Measurements from ENCODE around the gene NFKBIA. TPM values are rescaled to one million over a fixed set of nuclear protein-coding genes. Genes with fewer than 3 reads are reported as not detected.

Gene NFKBIA
- total and polyA plus RNA-seq, 4 donors, result 46.9 to 204 (median 86.3) TPM

GRCh38 chr14:35387219-35387618 lies 17.3 kb downstream of the NFKBIA start:
- Histone ChIP-seq H3K4me1 (ENCODE audit: control insufficient read depth in 4 of 4, insufficient read depth in 4 of 4, low read length in 3 of 4) (peaks cover 0 to 8% (median 7%) of the 10 kb centered on the region in 4 donors), H3K27me3 (ENCODE audit: control insufficient read depth in 4 of 4, insufficient read depth in 4 of 4, low read length in 3 of 4) (no peaks in the 10 kb centered on the region), H3K9ac (ENCODE audit: low read depth in 1 of 2, low read length in 2 of 2) (no peak overlapping the region), H3K4me3 (ENCODE audit: low read depth in 1 of 3, low read length in 3 of 3) (no peak overlapping the region), H3K36me3 (ENCODE audit: control insufficient read depth in 4 of 4, insufficient read depth in 3 of 4, low read depth in 1 of 4, low read length in 3 of 4) (no peaks in the 10 kb centered on the region), H3K27ac (ENCODE audit: low read depth in 1 of 2, low read length in 2 of 2) (no peak overlapping the region), H3K9me3 (ENCODE audit: control insufficient read depth in 4 of 4, low read length in 3 of 4) (no peaks in the 10 kb centered on the region)
- TF ChIP-seq GABPA (IDR thresholded peaks at IDR 0.05 in 1 of 2, conservative IDR thresholded peaks at IDR 0.05 in 1 of 2) (no peak), EGR1 (IDR thresholded peaks at IDR 0.05; ENCODE audit: low read depth in 2 of 2) (no peak), SP1 (IDR thresholded peaks at IDR 0.05) (no peak)
- 97% methylated on average over 7 of the region's 7 CpGs for WGBS
- no peak for DNase-seq (ENCODE audit: low spot score)

- Histone ChIP-seq H3K27me3 (ENCODE audit: control insufficient read depth in 4 of 4, insufficient read depth in 4 of 4, low read length in 3 of 4) (no peaks in the 10 kb centered on the region), H3K27ac (ENCODE audit: low read depth in 1 of 2, low read length in 2 of 2) (no peak overlapping the region), H3K36me3 (ENCODE audit: control insufficient read depth in 4 of 4, insufficient read depth in 3 of 4, low read depth in 1 of 4, low read length in 3 of 4) (no peaks in the 10 kb centered on the region), H3K4me1 (ENCODE audit: control insufficient read depth in 4 of 4, insufficient read depth in 4 of 4, low read length in 3 of 4) (peaks cover 0 to 8% (median 7%) of the 10 kb centered on the region in 4 donors), H3K4me3 (ENCODE audit: low read depth in 1 of 3, low read length in 3 of 3) (no peak overlapping the region), H3K9me3 (ENCODE audit: control insufficient read depth in 4 of 4, low read length in 3 of 4) (no peaks in the 10 kb centered on the region), H3K9ac (ENCODE audit: low read depth in 1 of 2, low read length in 2 of 2) (no peak overlapping the region)
- no peak for DNase-seq (ENCODE audit: low spot score)
- WGBS, result 89% methylated on average over 12 of the region's 12 CpGs
- TF ChIP-seq FOXA2 (IDR thresholded peaks at IDR 0.05) (no peak), CTCF (IDR thresholded peaks at IDR 0.05; ENCODE audit: low read depth, low read length, missing input control) (no peak), RAD21 (IDR thresholded peaks at IDR 0.05) (no peak), EGR1 (IDR thresholded peaks at IDR 0.05; ENCODE audit: low read depth in 2 of 2) (no peak), JUND (IDR thresholded peaks at IDR 0.05) (no peak), GABPA (IDR thresholded peaks at IDR 0.05 in 1 of 2, conservative IDR thresholded peaks at IDR 0.05 in 1 of 2) (no peak), ZBTB33 (IDR thresholded peaks at IDR 0.05) (no peak)
These were observed 17.9 kb downstream of the NFKBIA start for GRCh38 chr14:35386673-35387125.

GRCh38 chr14:35385042-35385839 lies 19.3 kb downstream of the NFKBIA start:
- H3K27ac ChIP-seq (ENCODE audit: low read depth in 1 of 2, low read length in 2 of 2), result peak overlapping the region; percentile 79
- 66% methylated on average over 15 of the region's 15 CpGs for WGBS

More at GRCh38 chr14:35385042-35385839, 19.3 kb downstream of the NFKBIA start:
- H3K4me1 ChIP-seq (ENCODE audit: control insufficient read depth in 4 of 4, insufficient read depth in 4 of 4, low read length in 3 of 4), result peaks cover 0 to 8% (median 7%) of the 10 kb centered on the region in 4 donors
- H3K4me3 ChIP-seq (ENCODE audit: low read depth in 1 of 3, low read length in 3 of 3), result no peak overlapping the region
- H3K36me3 ChIP-seq (ENCODE audit: control insufficient read depth in 4 of 4, insufficient read depth in 3 of 4, low read depth in 1 of 4, low read length in 3 of 4), result no peaks in the 10 kb centered on the region
- DNase-seq (ENCODE audit: low spot score), result no peak
- no peaks in the 10 kb centered on the region for H3K27me3 ChIP-seq (ENCODE audit: control insufficient read depth in 4 of 4, insufficient read depth in 4 of 4, low read length in 3 of 4)
- no peaks in the 10 kb centered on the region for H3K9me3 ChIP-seq (ENCODE audit: control insufficient read depth in 4 of 4, low read length in 3 of 4)
- H3K9ac ChIP-seq (ENCODE audit: low read depth in 1 of 2, low read length in 2 of 2), result no peak overlapping the region
- TF ChIP-seq FOXA1 (IDR thresholded peaks at IDR 0.05) (no peak), RAD21 (IDR thresholded peaks at IDR 0.05) (peak in 1 of 2 donors; percentile 46), SP1 (IDR thresholded peaks at IDR 0.05) (peak; percentile 57), HNF4G (IDR thresholded peaks at IDR 0.05) (no peak), REST (IDR thresholded peaks at IDR 0.05) (no peak), FOXA2 (IDR thresholded peaks at IDR 0.05) (no peak), YY1 (IDR thresholded peaks at IDR 0.05) (peak; percentile 18), ATF3 (IDR thresholded peaks at IDR 0.05) (no peak), HNF4A (conservative IDR thresholded peaks at IDR 0.05) (peak in 1 of 2 donors; percentile 17), ZBTB33 (IDR thresholded peaks at IDR 0.05) (no peak), RXRA (IDR thresholded peaks at IDR 0.05) (peak; percentile 15 to 32)

All from liver (tissue), 9 donors.